ENCODE measurements around the gene MACROD2.

Gene MACROD2

GRCh38 chr20:15287329-15287728 lies 1292.0 kb downstream of the MACROD2 start:
- TF ChIP-seq, protein P1, sequence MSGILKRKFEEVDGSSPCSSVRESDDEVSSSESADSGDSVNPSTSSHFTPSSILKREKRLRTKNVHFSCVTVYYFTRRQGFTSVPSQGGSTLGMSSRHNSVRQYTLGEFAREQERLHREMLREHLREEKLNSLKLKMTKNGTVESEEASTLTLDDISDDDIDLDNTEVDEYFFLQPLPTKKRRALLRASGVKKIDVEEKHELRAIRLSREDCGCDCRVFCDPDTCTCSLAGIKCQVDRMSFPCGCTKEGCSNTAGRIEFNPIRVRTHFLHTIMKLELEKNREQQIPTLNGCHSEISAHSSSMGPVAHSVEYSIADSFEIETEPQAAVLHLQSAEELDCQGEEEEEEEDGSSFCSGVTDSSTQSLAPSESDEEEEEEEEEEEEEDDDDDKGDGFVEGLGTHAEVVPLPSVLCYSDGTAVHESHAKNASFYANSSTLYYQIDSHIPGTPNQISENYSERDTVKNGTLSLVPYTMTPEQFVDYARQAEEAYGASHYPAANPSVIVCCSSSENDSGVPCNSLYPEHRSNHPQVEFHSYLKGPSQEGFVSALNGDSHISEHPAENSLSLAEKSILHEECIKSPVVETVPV (CRISPR knock-in tag; IDR thresholded peaks at IDR 0.05), result no peak
- TF ChIP-seq ZFP30 (CRISPR knock-in tag; IDR thresholded peaks at IDR 0.05) (no peak), ZNF565 (CRISPR knock-in tag; conservative IDR thresholded peaks at IDR 0.05; ENCODE audit: low read depth) (no peak), TCF4 (CRISPR knock-in tag; IDR thresholded peaks at IDR 0.05; ENCODE audit: borderline replicate concordance) (no peak), BACH2 (CRISPR knock-in tag; IDR thresholded peaks at IDR 0.05; ENCODE audit: borderline replicate concordance) (no peak), PPARA (CRISPR knock-in tag; IDR thresholded peaks at IDR 0.05; ENCODE audit: borderline replicate concordance) (no peak), ISL1 (CRISPR knock-in tag; IDR thresholded peaks at IDR 0.05) (no peak), GLIS3 (CRISPR knock-in tag; IDR thresholded peaks at IDR 0.05) (no peak), CSDC2 (CRISPR knock-in tag; IDR thresholded peaks at IDR 0.05) (no peak), SNAI2 (CRISPR knock-in tag; IDR thresholded peaks at IDR 0.05) (no peak), TOX (CRISPR knock-in tag; IDR thresholded peaks at IDR 0.05; ENCODE audit: borderline replicate concordance) (no peak), ZFP3 (CRISPR knock-in tag; IDR thresholded peaks at IDR 0.05) (no peak), RARB (CRISPR knock-in tag; IDR thresholded peaks at IDR 0.05) (no peak), OSR1 (CRISPR knock-in tag; IDR thresholded peaks at IDR 0.05) (no peak)
- TF ChIP-seq, protein P2, sequence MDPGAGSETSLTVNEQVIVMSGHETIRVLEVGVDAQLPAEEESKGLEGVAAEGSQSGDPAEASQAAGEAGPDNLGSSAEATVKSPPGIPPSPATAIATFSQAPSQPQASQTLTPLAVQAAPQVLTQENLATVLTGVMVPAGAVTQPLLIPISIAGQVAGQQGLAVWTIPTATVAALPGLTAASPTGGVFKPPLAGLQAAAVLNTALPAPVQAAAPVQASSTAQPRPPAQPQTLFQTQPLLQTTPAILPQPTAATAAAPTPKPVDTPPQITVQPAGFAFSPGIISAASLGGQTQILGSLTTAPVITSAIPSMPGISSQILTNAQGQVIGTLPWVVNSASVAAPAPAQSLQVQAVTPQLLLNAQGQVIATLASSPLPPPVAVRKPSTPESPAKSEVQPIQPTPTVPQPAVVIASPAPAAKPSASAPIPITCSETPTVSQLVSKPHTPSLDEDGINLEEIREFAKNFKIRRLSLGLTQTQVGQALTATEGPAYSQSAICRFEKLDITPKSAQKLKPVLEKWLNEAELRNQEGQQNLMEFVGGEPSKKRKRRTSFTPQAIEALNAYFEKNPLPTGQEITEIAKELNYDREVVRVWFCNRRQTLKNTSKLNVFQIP (CRISPR knock-in tag; IDR thresholded peaks at IDR 0.05; ENCODE audit: borderline replicate concordance, low read depth), result no peak
- TF ChIP-seq, protein P3, sequence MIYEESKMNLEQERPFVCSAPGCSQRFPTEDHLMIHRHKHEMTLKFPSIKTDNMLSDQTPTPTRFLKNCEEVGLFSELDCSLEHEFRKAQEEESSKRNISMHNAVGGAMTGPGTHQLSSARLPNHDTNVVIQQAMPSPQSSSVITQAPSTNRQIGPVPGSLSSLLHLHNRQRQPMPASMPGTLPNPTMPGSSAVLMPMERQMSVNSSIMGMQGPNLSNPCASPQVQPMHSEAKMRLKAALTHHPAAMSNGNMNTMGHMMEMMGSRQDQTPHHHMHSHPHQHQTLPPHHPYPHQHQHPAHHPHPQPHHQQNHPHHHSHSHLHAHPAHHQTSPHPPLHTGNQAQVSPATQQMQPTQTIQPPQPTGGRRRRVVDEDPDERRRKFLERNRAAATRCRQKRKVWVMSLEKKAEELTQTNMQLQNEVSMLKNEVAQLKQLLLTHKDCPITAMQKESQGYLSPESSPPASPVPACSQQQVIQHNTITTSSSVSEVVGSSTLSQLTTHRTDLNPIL (CRISPR knock-in tag; IDR thresholded peaks at IDR 0.05; ENCODE audit: low read depth), result no peak
- no peak for ATAC-seq

DNA sequence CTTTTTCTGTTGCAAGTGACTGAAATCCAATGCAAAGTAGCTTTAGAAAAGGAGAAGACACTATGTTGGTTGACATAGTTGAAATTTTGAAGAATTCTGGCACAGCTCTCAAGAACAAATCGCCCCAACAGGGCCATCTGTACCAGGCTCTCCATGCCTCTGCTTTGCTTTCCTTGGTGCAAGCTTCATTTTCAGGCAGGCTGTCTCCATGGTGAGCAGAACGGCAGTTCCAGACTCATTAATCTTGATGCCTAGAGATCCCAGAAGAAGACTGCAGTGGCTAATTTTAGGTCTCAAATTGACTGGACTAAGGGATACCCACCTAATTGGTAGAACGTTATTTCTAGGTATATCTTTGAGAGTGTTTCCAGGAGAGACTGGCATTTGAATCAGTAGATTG lies 1292.8 kb downstream of the MACROD2 start:
- ATAC-seq, result no peak
- TF ChIP-seq ZFP30 (CRISPR knock-in tag; IDR thresholded peaks at IDR 0.05), result no peak
- TF ChIP-seq RARB (CRISPR knock-in tag; IDR thresholded peaks at IDR 0.05), result no peak
- TF ChIP-seq BACH2 (CRISPR knock-in tag; IDR thresholded peaks at IDR 0.05; ENCODE audit: borderline replicate concordance), result no peak
- TF ChIP-seq, protein P3 (CRISPR knock-in tag; IDR thresholded peaks at IDR 0.05; ENCODE audit: low read depth), result no peak
- no peak for TF ChIP-seq OSR1 (CRISPR knock-in tag; IDR thresholded peaks at IDR 0.05)
- TF ChIP-seq SNAI2 (CRISPR knock-in tag; IDR thresholded peaks at IDR 0.05), result no peak

GRCh38 chr20:15289337-15289736 lies 1294.0 kb downstream of the MACROD2 start:
- no peak for TF ChIP-seq ZNF565 (CRISPR knock-in tag; conservative IDR thresholded peaks at IDR 0.05; ENCODE audit: low read depth)
- no peak for TF ChIP-seq PATZ1 (CRISPR knock-in tag; IDR thresholded peaks at IDR 0.05; ENCODE audit: borderline replicate concordance)
- TF ChIP-seq ESRRG (CRISPR knock-in tag; IDR thresholded peaks at IDR 0.05), result no peak
- TF ChIP-seq SNAI2 (CRISPR knock-in tag; IDR thresholded peaks at IDR 0.05), result no peak
- TF ChIP-seq ZFP3 (CRISPR knock-in tag; IDR thresholded peaks at IDR 0.05), result no peak
- TF ChIP-seq ZC3H10 (CRISPR knock-in tag; IDR thresholded peaks at IDR 0.05), result no peak
- TF ChIP-seq TSHZ2 (CRISPR knock-in tag; IDR thresholded peaks at IDR 0.05), result no peak
- TF ChIP-seq RARB (CRISPR knock-in tag; IDR thresholded peaks at IDR 0.05), result no peak
- no peak for TF ChIP-seq ZNF70 (CRISPR knock-in tag; IDR thresholded peaks at IDR 0.05)
- no peak for TF ChIP-seq OSR1 (CRISPR knock-in tag; IDR thresholded peaks at IDR 0.05)
- no peak for TF ChIP-seq GLIS3 (CRISPR knock-in tag; IDR thresholded peaks at IDR 0.05)
- TF ChIP-seq ARNTL (CRISPR knock-in tag; IDR thresholded peaks at IDR 0.05; ENCODE audit: borderline replicate concordance, low read depth), result no peak
- no peak for ATAC-seq
